Limb (tissue), 2 donors: Measurements from ENCODE around the gene TIMP2.
"Not testable (repeated sequence)": the region's sequence is repeated elsewhere in the genome, so short reads cannot be mapped to it uniquely, and the experiment has no call there.

Experiments used
- DNase-seq, 2 donors: peaks; one replicate each; pipeline ENCODE4 v3.0.0-alpha.2; 2016; ENCODE audit errors: extremely low spot score in 2 of 2

TIMP2 gene

GRCh38 chr17:78870621-78871020 is 54.6 kb downstream of the TIMP2 start:
- DNase-seq = no peak

- no peak for DNase-seq
Observed at GRCh38 chr17:78868391-78868790, 56.8 kb downstream of the TIMP2 start.

GRCh38 chr17:78867046-78867445 is 58.1 kb downstream of the TIMP2 start:
- DNase-seq = not testable (repeated sequence)

DNA sequence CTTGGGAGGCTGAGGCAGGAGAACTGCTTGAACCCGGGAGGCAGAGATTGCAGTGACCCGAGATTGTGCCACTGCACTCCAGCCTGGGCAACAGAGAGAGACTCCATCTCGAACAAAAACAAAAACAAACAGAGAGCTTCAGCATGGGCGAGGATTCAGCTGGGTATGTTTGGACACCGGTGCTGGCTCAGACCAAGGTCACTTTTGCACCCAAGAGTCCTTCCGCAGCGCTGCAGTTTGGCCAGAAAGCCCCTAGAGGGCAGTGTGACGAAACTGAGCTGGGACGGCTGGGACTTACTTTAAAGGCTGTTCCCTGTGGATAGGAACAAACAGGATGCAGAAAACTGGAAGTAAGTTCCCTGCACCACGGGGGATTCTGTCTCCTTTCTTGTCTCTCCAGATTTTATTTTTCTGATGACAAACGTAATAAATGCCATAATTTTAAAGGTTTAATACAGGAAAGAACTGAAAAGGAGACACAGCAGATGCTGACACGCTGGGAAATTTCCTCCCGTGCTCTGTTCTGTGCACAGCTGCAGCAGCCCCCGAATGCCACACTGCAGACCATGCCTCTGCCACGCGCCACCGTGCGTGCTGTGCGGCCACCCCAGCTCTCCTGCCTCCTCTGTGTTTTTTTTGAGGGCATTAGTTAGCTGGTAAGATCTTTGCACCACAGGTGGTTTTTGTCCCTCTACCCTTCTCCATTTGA is 59.4 kb downstream of the TIMP2 start:
- DNase-seq = peak; percentile 64 to 83

DNA sequence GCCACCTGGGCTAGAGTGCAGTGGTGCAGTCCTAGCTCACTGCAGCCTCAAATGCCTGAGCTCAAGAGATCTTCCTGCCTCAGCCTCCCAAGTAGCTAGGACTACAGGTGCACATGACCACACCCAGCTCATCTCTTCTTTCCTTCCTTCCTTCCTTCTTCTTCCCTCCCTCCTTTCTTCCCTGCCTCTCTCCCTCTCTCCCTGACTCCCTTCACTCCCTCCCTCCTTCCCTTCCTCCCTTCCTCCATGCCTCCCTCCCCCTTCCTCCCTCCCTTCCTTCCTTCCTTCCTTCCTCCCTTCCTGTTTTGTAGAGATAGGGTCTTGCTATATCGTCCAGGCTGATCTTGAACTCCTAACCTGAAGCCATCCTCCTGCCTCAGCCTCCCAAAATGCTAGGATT is 61.1 kb downstream of the TIMP2 start:
- no peak for DNase-seq

DNA sequence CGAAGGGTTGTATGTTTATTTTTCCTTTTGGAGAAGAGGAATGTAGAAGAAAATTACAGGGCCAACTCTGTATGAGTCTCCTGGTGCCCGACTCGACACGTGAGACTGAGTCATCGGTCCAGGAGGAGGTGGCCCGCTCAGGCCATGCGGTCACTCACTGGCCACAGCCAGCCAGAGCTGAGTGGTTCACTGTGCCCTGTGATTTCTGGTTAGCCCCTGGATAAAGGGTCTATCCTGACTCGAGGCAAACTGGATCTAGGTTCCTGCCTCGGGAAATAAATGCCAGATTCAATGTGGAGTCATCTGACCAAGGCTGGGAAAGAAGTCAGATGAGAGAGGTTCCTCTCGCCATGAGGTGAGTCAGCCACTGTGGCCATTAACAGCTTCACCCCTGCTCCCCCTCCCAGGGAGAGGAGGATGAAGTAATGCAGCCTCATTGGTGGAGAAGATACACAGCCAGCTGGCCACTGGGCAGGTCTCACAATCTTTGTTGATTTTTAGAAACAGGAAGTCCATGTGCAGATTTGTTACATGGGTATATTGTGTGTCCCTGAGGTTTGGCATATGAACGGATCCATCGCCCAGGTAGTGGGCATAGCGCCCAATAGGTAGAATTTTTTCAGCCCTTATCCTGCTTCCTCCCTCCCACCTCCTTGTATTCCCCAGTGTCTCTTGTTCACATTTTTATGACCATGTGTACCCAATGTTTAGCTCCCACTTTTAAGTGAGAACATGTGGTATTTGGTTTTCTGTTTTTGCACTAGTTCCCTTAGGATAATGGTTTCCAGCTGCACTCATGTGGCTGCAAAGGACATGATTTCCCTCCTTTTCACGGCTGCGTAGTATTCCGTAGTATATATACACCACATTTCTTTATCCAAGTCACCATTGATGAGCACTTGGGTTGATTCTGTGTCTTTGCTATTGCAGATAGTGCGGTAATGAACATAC is 62.8 kb downstream of the TIMP2 start:
- DNase-seq = no peak

DNA sequence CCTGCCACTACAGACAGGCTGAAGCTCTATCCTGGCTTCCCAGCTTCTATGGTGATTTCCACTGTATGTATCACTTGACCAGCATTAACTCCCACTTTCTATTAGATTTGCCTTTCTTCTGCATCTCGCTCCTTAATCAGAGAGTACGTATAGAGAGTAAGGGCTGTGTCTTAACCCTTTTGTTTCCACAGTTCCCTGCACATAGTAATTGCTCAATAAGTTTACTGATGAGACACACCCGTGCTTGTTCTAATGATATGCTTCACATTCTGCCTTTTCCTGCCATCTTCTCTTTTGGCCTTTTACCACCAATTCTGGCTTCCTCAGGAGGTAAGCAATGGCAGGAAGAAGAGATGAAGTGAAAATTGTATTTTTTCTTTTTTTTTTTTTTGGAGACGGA is 64.0 kb downstream of the TIMP2 start:
- no peak for DNase-seq

- no peak for DNase-seq
Observed at GRCh38 chr17:78859051-78859450, 66.1 kb downstream of the TIMP2 start.

DNA sequence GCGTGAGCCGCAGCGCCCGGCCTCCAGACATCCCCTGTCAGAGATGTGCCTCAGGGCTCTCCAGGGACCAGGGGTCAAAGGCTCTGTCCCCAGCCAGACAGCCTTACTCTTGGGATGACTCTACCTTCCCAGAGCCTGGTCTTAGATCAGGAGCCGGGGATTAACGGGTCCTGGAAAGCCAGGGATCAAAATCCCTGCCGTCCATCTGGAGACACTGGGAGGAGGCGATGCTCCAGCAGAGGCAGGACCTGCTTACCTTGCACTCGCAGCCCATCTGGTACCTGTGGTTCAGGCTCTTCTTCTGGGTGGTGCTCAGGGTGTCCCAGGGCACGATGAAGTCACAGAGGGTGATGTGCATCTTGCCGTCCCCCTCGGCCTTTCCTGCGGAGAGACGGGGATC is 67.9 kb downstream of the TIMP2 start:
- DNase-seq = no peak

DNA sequence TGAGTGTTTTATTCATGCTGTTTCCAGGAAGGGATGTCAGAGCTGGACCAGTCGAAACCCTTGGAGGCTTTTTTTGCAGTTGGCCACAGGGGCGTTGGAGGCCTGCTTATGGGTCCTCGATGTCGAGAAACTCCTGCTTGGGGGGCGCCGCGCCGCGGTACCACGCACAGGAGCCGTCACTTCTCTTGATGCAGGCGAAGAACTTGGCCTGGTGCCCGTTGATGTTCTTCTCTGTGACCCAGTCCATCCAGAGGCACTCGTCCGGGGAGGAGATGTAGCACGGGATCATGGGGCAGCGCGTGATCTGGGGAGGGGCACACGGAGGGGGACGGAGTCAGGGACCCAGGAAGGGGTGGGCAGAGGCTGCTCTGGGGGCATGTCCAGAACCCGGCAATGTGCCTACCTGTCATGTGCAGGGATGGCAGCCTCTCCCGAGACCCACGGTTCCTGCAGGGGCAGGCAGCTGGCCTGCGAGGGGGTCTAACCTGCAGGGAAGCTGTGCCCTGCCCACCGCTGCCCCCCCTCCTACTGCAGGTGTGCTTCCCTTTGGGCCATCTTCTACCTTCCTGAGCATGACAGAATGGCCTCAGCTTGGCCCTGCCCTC is 69.5 kb downstream of the TIMP2 start:
- DNase-seq = no peak

- no peak for DNase-seq
Observed at GRCh38 chr17:78854508-78854907, 70.7 kb downstream of the TIMP2 start.

DNA sequence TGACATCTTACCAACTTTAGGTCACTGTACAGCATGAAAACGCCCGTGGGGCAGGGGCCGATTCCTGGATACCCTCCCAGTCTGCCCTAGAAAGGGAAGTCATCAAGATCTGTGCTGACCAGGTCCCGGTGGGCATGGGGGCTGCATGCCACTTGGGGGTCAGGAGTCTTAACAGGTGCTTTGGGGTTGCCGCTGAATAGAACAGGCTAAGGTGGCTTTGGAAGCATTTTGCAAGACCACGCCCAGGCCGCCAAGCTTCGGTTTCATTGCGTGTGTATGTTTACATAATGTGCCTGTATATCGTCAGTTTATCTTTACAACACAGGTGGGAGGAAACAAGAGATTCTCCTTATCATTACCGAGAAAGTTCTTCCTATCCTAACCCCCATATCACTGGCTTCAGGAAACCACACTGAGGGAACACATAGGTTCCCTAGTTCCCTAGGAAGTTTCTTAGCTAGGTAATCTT is 71.2 kb downstream of the TIMP2 start:
- no peak for DNase-seq

- DNase-seq = no peak
Observed at GRCh38 chr17:78852709-78853121, 72.5 kb downstream of the TIMP2 start.

DNA sequence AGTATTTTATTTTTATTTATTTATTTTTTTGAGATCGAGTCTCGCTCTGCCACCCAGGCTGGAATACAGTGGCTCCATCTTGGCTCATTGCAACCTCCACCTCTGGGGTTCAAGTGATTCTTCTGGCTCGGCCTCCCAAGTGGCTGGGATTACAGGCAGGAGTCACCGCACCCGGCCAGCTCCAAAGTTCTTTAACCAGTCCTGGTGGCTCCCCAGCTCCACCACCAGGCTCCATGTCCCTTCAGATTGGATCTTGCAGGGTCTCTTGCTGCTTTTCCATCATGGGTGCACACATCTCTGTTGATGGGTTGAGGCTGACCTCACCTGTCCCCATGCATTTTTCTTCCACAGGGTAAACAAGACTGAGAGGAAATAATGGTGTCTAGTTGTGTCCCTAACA is 76.2 kb downstream of the TIMP2 start:
- DNase-seq = no peak

GRCh38 chr17:78847052-78847451 is 78.1 kb downstream of the TIMP2 start:
- no peak for DNase-seq

- no peak for DNase-seq
Observed at GRCh38 chr17:78844301-78845005, 80.7 kb downstream of the TIMP2 start.

- DNase-seq = no peak
Observed at GRCh38 chr17:78842881-78843565, 82.2 kb downstream of the TIMP2 start.

DNA sequence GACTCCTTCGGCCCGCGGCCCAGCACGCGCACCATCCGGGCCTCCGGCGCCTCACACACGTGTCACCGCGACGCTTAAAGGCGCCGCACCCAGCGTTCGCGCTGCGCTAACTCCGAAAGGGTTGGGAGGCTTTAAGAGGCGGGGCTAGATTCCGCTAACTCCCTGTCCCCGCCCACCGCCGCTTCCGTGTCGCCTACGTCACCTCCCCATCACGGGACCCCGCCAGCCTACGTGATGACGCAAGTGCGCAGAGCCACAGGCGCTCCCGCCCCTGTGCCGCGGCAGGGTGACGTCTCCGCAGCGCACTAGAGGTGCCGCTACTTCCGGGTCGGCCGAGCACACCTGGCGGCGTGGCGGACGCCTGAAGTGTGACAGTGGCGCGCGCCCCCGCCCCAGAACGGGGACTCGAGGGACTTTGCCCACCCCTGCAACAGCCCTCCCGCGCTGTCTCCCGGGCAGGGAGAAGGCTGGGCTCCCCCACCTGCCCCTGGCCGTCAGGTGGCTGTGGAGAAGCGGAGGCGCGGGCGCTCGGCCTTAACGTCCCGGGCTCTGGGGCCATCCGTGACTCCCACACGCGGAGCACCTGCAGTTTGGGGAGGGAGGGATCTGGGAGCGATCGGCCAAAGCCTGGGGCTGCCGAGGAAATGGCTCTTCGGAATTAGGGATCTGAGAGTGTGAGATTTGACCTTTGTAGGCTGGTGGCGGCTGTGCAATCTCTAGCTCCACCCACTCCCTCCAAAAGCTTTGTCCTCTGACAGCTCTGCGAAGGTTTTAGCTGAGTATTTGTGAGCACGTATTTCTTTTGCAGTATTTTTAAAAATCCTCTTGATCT is 84.2 kb downstream of the TIMP2 start, which contains the start of gene USP36:
TSS of gene USP36 (minus strand) at position 35 of the 832 bp plus-strand sequence. CDS start 4,451 bp downstream, outside the sequence.
- peak; percentile 99 to 100 for DNase-seq

DNA sequence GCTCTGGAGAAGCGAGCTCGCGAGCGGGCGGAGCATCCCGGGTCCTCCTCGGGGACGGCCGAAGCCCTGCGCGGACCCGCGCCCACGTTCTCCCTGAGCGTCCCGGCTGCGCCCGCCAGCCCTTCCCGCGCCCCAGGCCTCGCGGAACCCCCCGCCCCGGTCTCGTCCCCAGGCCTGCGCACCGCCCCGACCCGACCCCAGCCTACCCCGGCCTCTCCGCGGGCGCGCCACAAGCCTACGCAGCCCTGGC is 84.7 kb downstream of the TIMP2 start:
- DNase-seq = no peak
